Lower lobe of right lung (tissue), 2 donors: Measurements from ENCODE around the gene EIF4B. TPM values are rescaled to one million over a fixed set of nuclear protein-coding genes. Genes with fewer than 3 reads are reported as not detected.

Source experiments
- ATAC-seq, 2 donors: fragments of 200-7000 bp; cut with Tn5 transposase; one replicate each; pipeline ENCODE4 v1.9.1; 2020 to 2022; ENCODE audit warnings: mild to moderate bottlenecking in 2 of 2, moderate library complexity in 2 of 2
- DNase-seq: peaks from one replicate; pipeline ENCODE4 v3.0.0-alpha.2; 2020
- H3K27ac ChIP-seq: fragments of 200-600 bp; one replicate; pipeline ENCODE4 v1.8.0; 2022
- H3K27me3 ChIP-seq: fragments of 200-600 bp; one replicate; pipeline ENCODE4 v1.8.0; 2022; ENCODE audit warnings: low read depth
- H3K36me3 ChIP-seq: fragments of 200-600 bp; one replicate; pipeline ENCODE4 v1.8.0; 2022; ENCODE audit warnings: mild to moderate bottlenecking
- H3K4me1 ChIP-seq: fragments of 200-600 bp; one replicate; pipeline ENCODE4 v1.8.0; 2022
- H3K4me3 ChIP-seq: fragments of 200-600 bp; one replicate; pipeline ENCODE4 v1.8.0; 2022; ENCODE audit warnings: mild to moderate bottlenecking
- H3K9me3 ChIP-seq: fragments of 200-600 bp; one replicate; pipeline ENCODE4 v1.8.0; 2022
- CTCF ChIP-seq: fragments of 200-600 bp; IDR thresholded peaks from one replicate; pipeline ENCODE4 v1.8.0; 2022; ENCODE audit warnings: antibody characterized with exemption, mild to moderate bottlenecking
- intact Hi-C: fragments of 100-400 bp; cut with DNase I; formaldehyde crosslinking; loops from one replicate; pipeline ENCODE4 v1.11.0; 2022
- long read RNA-seq: library from polyadenylated mRNA; unstranded; transcript quantifications from one replicate; pipeline ENCODE4 v2.0.0, GENCODE V29; 2021
- total RNA-seq: library from RNA; stranded (reverse); fragmentation: NEBNext Ultra II Directional; extraction: Animal tissue kit (Norgen Biotek cat#: 25700); gene quantifications from one replicate; pipeline ENCODE4 v1.2.1, GENCODE V29; 2021
- donor health status: DM: no; HTN: yes; CAD: no; lungs with severe emphysema.

EIF4B gene
- 453 TPM for total RNA-seq
- long read RNA-seq, full-length matches to known transcripts = 183 of 304 reads
- long read RNA-seq, partial matches to known transcripts = 68 of 304 reads
- long read RNA-seq, other reads (novel, unspliced or antisense) = 53 of 304 reads

GRCh38 chr12:53005986-53006809 is at the start of gene EIF4B:
TSS of gene EIF4B (plus strand) at chr12:53006456. CDS start at chr12:53006484, 28 bp downstream.
- TF ChIP-seq CTCF = no peak
- intact Hi-C loops = no loop called here
- ATAC-seq (peak; percentile 97 to 99), DNase-seq (peak; percentile 100)
- Histone ChIP-seq H3K4me3 (peak within 1 kb of the TSS; percentile 90), H3K27ac (peak within 1 kb of the TSS; percentile 86), H3K4me1 (peaks cover 51% of the 10 kb centered on the region), H3K27me3 (no peaks in the 10 kb centered on the region), H3K9me3 (no peaks in the 10 kb centered on the region), H3K36me3 (peaks cover 27% of the 10 kb centered on the region)

- DNase-seq = no peak
- ATAC-seq = no peak
- Histone ChIP-seq H3K4me1 (peaks cover 5% of the 10 kb centered on the region), H3K36me3 (peaks cover 5% of the 10 kb centered on the region), H3K9me3 (no peaks in the 10 kb centered on the region), H3K27ac (no peak overlapping the region), H3K27me3 (no peaks in the 10 kb centered on the region), H3K4me3 (no peak overlapping the region)
- intact Hi-C loops = no loop called here
- TF ChIP-seq CTCF = no peak
Observed at GRCh38 chr12:52956987-52957386, 49.3 kb upstream of the EIF4B start.

GRCh38 chr12:52964556-52965336 is 41.5 kb upstream of the EIF4B start:
- peak overlapping the region; percentile 26 for H3K4me3 ChIP-seq
- no peak overlapping the region for H3K27ac ChIP-seq
- no peak for TF ChIP-seq CTCF
- no peaks in the 10 kb centered on the region for H3K9me3 ChIP-seq
- no peaks in the 10 kb centered on the region for H3K36me3 ChIP-seq
- DNase-seq (no peak), ATAC-seq (no peak)
- H3K27me3 ChIP-seq = peaks cover 13% of the 10 kb centered on the region
- intact Hi-C loops = no loop called here
- H3K4me1 ChIP-seq = no peaks in the 10 kb centered on the region

- Histone ChIP-seq H3K27ac (no peak overlapping the region), H3K36me3 (no peaks in the 10 kb centered on the region), H3K4me3 (peak overlapping the region; percentile 26), H3K27me3 (peaks cover 13% of the 10 kb centered on the region), H3K4me1 (no peaks in the 10 kb centered on the region), H3K9me3 (no peaks in the 10 kb centered on the region)
- TF ChIP-seq CTCF = no peak
- DNase-seq (no peak), ATAC-seq (peak in 1 of 2 donors; percentile 35)
- intact Hi-C loops = no loop called here
Observed at GRCh38 chr12:52965337-52965731, 40.9 kb upstream of the EIF4B start.

GRCh38 chr12:52969166-52969795 is 37.0 kb upstream of the EIF4B start:
- DNase-seq (no peak), ATAC-seq (no peak)
- no peak for TF ChIP-seq CTCF
- intact Hi-C loops = no loop called here
- H3K36me3 ChIP-seq = no peaks in the 10 kb centered on the region
- H3K27ac ChIP-seq = no peak overlapping the region
- H3K4me1 ChIP-seq = no peaks in the 10 kb centered on the region
- no peak overlapping the region for H3K4me3 ChIP-seq
- H3K9me3 ChIP-seq = no peaks in the 10 kb centered on the region
- H3K27me3 ChIP-seq = peaks cover 13% of the 10 kb centered on the region
